NCI-H2227 treated with DMSO at 0.1 percent for 48 hours (cell line): ENCODE results near the gene PPP3R1.

Experiments
- DNase-seq: peaks from one replicate; lab custom pipeline; 2025; lab: John Stamatoyannopoulos, UW

PPP3R1 gene

DNA sequence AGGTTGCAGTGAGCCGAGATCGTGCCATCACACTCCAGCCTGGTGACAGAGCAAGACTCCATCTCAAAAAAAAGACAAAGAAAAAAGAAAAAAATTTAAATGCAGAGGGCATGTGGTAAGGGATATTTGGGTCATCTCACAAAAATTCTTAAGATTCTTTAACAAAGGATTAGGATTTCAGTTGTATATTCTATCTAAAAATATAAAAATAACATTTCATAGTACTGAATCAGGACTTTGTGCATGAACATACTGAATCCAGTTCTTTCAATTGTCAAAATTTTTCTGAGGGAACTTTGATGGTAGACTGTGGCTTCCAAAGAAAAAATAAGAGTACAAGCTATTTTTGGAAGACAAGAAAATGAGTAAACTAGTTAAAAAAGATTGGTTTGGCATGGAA, 6.5 kb upstream of the PPP3R1 start:
- DNase-seq: no peak

DNA sequence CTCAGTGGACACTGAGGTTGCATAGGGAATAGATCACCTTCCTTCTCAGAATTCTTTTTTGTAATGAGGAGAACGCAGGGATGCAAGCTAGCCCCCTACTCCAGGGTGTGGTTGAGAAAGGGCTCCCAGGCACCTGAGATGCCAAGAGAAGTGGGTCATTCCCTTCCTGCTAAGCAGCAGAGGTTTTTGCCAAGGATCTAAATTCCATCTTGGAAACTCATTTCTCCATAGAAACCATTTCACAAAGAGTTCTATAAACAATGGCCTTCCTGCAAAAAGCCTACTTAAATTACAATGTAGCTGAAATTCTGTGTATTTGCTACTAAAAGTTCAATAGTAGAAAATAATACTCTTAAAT, 3.7 kb upstream of the PPP3R1 start:
- DNase-seq: no peak

DNA sequence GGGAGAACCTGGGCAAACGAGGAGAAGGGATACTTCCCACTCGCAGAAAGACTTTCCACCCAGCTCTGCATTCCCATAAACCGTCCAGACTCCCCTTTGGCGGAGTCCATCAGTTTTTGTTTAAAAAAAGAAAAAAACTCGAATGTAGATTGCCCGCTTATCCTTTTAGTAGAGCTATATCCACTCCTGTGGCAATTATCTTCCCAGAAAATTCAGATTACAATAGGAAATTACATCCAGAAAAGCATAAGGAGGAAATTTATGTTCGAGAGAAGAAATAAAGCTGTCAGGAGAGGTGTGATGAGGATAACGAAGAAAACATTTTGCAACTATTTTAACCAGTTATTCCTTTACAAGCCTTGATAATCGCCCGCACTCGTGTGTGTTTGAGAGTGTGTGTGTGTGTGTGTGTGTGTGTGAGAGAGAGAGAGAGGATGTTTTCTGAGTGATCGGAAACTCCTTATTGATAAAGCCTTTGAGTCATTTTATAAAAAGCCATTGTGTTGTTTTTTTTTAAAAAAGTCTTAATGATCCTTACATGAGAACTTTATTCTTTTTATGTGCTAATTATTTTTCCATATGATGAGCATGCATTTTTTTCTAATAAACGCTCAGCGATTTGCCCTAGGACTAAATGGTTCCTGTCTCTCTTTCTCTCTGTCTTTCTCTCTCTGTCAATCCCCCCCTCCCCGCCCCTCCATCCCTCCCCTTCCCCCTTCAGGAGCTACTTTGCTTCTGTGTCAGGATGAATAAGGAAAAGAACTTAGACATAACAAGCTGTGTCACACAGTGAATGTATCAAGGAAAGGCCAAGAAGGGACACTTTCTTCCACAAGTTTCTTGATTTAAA, 1.1 kb upstream of the PPP3R1 start:
- DNase-seq: peak; percentile 36

DNA sequence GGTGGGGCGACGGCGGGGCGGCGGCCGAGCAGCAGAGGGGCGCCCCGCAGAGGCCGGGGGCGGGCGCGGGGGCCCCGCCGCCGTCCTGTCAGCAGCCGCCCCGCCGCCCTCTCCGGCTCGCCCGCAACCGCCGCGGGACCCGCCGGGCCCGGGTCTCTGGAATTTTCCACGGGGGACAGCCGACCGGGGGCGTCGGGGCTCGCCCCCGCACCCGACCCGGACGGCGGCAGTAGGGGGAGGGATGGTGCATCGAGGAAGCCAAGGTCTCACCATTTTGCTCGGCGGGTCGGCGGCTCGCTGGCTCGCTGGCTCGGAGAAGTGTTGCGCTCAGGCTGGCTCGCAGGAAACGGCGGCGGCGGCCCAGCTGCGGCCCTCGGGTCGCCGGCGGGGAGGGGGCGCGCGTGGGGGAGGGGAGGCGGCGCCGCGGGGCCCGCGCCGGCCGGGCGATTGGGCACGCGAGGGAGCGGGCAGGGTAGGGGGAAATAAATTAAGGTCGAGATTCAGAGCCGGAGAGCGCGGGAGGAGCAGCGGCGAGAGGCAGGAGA, 405 bp downstream of the PPP3R1 start:
- no peak for DNase-seq

DNA sequence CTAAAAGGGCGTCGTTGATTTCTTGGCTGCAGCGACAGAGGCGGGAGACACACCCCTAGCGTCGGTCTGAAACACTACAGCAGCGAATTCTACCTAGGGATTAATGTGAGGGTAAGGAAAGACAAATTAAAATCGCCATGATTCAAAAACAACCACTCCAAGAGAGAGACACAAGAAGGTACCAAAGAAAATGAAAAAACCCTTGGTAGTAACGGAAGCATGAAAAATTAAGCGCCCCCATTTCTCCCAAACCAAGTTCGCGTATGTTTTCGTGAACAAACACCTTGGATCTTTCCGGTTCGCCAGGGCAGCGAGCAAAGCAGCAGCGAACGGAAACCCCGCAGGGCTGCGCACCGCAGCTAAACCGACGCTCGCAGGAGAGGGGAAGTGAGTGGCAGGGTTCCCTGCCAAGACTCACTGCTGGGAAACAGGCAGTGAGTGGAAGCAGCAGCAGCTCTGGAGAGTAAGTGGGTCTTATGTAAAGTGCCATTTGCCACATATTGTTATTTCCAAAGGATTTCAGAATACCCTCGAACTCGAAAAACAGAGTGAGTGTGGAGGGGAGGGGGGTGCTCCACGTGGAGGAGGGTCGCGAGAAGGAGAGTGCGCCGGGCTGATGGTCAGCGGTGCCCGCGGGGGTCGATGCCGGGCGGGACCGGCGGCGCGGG, 1.0 kb downstream of the PPP3R1 start:
- peak; percentile 86 for DNase-seq

DNA sequence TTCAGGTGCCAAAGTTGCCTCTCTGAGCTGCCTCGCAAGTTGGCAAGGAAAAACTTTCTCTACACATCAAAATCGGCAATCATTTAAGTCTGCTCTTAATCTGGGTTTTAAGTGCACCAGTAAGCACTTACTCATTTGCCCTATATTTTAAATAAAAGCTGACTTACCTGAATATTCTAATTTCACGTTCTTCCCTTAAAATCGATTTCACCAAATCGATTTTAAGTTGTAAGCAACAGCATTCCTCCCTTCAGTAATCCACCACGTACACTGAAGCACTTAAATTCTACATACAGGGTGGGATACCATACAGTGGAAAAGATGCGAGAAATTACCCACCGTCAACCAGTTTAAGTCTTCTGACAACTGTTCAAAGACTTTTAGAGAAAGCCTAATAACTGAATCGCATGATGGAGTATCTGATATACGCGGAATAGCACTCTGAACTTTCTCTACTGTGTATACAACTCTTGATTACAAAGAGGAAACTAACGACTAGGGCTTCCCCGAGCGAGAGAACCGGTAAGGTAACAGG, 1.6 kb downstream of the PPP3R1 start:
- no peak for DNase-seq

DNA sequence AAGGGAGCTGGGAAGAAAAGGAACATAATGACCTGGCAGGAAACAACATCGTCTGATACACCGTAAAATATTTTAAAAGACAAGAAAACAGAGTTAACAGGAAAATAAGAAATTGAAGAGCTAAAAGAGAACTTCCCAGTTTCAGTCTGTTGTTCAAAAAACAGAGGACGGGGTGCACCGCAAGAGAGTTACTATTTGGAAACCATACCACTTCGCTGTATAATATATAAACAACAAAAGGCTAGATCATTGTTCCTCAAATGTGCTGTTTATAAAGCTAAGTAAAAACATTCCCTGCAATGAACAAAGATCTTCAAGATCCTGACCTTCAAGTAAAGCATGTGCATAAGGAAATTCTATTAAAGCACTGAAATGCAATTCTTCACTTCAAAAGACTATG, 2.1 kb downstream of the PPP3R1 start:
- DNase-seq: no peak

DNA sequence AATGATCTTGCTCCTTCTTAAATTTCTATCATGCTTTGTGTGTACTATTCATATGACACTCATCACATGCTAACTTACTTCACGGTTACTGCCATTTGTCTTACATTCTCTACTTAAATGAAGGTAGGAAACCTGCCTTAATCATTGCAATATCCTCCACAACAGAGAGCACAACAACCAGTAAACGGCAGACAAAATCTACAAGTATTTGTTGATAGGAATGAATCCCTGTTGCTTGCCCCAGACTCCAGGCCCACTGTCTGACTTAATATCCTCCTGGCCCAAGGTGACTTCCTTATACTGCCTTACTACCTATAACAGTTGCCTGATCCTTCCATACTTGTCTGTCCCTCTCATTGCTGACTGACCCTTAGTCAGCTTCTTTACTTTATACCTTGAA, 3.5 kb downstream of the PPP3R1 start:
- no peak for DNase-seq

DNA sequence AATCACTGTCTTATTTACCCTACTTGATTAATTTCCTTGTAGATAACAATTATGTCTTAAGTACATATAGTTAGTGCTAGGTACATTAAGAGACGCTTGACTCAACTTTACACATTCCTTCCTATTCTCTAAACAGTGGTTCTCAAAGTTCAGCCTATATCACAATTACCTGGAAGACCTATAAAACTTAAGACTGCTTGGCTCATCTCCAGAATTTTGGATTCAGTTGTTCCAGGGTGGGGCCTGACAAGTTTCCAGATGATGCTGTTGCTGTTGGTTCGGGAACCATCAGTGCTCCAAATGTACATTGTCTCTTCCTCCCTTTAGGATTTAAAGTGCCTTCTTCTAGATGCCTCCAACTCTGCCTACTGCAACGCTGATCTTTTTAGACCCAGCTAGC, 4.0 kb downstream of the PPP3R1 start:
- DNase-seq: no peak

DNA sequence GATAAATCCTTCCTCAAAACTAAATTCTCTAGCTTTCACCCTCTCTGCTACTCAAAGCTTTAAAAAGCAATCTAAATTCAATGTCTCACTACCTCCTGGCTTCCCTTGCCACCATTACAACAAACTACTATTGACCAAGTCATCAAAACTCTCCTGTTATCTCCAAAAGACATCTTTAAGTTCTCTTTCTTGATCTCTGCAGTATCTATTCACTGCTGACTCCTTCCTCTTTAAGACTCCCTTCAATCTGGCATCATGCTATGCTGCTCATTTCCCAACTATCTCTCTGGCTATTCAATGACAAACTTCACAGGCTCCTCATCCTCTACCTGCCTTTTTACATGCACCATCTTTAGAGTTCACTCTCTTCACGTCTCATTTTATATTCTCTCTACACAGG, 5.9 kb downstream of the PPP3R1 start:
- DNase-seq: no peak

DNA sequence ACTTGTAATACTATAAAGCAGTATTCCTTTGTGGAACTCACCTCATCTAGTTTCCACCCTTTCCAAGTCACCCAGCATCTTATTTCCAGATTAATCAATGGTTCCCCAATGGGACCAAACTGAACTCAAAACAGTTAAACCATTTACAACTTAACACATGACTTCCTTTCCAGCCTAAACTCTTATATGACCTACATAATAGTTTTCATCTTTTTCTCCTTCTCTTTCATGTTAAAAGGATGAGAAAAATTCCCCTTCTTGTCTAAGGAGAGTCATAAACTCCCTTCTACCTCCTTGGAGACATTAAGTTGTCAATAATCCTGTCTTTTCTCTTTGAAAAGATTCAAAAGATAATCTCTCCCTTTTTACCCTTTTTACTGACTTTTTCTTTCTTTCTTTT, 6.7 kb downstream of the PPP3R1 start:
- DNase-seq: no peak

DNA sequence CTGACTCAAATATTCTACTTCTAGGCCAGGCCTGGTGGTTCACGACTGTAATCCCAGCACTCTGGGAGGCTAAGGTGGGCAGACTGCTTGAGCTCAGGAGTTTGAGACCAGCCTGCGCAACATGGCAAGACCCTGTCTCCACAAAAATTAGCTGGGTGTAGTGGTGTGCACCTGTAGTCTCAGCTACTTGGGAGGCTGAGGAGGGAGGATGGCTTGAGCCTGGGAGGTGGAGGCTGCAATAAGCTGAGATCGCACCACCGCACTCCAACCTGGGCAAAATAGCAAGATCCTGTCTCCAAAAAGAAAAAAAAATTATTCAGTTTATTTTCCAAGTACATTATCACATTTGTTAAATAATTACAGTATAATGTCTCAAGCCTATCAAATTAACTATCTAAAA, 7.3 kb downstream of the PPP3R1 start:
- DNase-seq: no peak

DNA sequence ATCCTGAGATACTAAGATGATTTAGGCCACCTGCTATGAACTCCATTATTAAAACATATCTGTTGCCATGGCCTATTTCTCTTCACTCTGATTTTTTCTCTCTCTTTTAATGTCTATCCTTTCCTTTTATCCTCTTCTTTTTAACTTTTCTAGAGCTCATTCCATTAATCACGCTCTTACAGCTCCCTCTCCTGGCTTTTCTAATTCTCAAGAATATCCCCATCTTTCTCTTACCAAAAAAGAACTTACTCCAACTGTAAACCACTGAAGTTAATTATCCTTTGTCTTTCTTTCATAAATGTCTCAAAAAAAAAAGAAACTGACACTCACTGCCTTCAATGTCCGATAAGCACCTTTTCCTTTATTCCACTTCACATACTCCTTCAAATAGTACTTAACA, 7.9 kb downstream of the PPP3R1 start:
- no peak for DNase-seq

DNA sequence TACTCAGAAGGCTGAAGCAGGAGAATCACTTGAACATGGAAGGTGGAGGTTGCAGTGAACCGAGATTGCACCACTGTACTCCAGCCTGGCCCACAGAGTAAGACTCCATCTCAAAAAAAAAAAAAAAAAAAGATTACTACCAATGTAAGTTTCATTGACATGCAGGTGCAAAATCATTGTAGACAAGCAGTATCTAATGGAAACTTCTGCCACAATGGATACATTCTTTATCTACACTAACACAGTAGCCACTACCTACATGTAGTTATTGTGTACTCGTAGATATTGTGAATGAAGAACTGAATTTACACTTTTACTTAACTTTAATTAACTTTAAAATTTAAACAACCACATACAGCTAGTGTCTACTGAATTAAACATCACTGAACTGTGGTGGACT, 10.6 kb downstream of the PPP3R1 start:
- no peak for DNase-seq

DNA sequence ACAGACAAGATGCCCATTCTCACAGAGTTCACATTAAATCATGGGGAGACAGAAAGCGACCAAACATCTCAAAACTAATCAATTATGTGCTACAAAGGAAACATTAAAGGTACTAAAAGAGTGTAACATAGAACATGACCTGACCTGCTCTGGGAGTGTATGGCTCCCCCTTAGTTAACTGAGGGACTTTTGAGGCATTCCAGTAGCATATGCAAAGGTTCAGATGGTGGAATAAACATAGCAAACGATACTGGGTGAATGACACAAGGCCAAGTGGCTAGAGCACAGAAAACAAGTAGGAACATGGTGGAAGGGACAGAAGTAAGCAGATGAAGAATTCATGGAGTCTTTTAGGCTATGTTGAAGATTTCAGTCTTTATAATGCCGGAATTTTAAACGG, 11.9 kb downstream of the PPP3R1 start:
- DNase-seq: no peak

DNA sequence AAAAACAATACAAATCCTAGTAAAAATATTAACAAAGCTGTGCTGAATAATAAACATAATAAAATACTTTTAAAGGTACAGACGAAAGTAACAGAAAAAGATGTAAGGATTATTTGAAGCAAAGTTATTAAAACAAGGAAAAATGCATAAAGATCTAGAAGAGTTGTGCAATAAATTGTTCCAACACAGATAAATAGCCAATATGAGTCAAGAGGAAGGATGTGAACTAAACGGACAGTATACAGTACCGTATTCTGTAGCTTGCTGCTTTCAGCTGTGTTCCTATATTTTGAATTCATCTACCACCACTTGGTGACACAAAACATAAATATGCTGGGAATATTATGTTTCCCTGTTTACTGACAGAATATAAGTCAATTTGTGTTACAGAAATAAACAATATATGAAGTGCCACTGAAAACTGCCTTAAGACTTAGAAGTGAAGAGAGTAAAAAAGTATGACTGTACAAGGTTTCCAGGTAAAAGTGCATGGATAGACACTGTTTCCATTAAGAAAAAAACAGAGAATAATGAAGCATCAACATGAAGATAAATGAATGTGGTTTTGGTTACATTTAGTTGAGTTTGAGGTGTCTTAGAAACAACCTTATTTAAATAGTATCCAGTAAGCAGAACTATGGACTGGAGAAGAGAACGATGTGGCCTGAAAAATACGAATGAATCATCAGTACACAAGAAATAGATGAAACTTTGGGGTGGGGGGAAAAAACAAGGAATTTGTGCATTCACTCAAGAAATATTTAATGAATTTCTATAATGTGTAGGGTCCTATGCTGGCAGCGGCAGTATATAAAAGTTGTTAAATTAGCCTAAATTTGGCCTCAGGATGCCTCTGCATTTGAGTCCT, 13.1 kb downstream of the PPP3R1 start:
- DNase-seq: no peak

DNA sequence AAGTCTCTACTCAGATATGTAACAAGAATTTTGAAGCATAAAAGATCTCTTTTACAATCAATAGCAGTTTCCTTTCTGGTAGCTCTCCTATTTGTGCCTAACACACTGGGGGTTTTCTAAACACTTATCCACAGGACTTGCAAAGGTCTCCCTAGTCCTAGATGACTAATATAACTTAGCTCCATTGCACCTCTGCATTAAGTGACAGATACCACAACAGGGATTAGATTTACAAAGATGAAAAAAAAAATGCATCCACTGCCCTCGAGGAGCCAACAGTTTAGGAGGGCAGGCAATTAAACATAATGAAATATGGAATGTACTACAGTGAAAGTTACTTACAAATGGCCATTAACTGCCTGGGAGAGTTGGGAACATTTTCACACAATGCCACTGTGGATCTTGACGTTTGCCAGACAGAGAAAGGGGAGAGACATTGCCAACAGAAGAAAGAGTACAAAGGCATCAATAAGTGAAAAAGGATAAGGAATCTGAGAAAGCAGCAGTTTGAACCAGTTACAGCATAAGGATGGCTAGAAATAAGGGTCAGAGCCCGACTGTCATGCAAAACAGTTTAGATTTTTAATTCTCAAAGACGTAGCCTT, 14.3 kb downstream of the PPP3R1 start:
- no peak for DNase-seq

DNA sequence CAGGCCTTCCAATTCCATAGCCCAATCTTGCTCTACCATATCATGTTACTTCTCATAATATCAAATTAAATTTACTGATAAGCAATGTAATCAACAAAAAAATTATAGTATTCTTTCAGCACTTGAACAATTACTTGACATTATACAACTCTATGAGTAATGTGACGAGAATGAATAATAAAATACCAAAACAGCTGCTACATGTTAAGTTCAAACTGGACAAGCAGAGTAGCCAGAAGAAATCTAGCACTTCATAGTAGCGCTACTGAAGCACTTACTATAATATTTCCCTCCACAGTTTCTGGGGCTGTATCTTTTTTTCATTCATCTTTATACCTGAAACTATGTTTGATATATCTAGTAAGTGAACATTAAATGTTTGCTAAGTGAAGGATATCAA, 14.9 kb downstream of the PPP3R1 start:
- no peak for DNase-seq

DNA sequence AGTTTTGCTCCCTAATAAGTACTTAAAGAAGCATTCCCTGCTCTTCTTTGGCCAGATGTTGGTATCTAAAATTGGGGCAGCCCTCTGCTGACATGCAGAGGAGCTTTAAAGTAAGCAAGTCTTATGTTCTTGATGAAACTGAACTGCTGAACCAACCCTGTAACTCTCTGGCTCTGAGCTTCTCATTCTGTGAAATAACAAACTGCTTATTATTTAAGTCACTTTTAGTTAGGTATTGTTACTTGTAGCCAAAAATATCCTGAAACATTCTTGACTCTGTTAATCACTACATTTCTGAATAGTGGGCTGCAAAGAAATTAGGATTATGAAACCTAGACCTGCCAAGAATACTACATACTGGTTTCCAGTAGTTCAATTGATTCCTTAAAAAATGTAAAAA, 15.5 kb downstream of the PPP3R1 start:
- no peak for DNase-seq

DNA sequence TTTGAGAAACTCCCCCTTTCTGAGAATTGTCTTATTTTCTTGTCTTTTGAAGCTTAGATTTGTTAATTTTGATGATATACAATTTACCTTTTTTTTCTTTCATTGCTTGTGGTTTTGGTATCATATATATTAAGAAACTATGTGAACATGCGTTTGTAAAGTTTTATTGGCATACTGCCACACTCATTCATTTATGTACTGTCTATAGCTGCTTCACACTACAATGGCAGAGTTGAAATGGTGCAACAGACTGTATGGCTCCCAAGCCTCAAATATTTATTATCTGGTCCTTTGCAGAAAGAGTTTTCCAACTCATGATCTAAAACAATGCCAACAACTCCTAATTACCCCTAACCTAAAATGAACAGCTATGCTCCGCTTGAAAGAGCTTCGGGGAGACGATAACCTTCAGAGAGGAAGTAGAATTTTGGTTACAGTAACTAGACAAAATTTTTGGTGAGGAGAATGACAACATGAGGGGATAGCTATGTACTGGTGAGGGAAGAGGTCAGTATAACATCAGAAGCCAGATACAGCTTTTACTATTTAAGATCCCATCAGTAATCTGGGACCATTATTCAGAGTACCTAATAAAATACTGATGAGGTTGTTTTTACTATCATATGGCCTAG, 16.1 kb downstream of the PPP3R1 start:
- DNase-seq: no peak

DNA sequence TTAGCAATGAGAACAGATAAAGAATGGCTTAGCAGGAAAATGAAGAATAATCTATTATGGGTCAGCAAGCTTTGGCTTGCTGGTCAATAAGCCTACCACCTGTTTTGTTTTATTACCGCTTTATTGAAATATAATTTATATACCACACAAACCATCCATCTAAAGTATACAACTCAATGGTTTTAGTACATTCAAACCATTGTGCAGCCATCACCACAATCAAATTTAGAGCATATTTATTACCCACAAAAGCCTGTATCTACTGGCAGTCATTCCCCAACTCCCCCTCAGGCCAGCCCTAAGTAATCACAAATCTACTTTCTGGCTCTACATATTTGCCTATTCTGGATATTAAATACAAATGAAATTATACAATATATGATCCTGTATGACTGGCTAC, 17.2 kb downstream of the PPP3R1 start:
- DNase-seq: no peak
